Measurements from ENCODE around the gene NPAS3. TPM values are rescaled to one million over a fixed set of nuclear protein-coding genes. Genes with fewer than 3 reads are reported as not detected.

The NPAS3 gene
- total and polyA plus RNA-seq, 4 donors = 0.07 to 0.09 (median 0.08) TPM; not detected in 1

- no peaks in the 10 kb centered on the region for H3K4me1 ChIP-seq (ENCODE audit: control insufficient read depth in 4 of 4, insufficient read depth in 4 of 4, low read length in 3 of 4)
- H3K9ac ChIP-seq (ENCODE audit: low read depth in 1 of 2, low read length in 2 of 2) = no peak overlapping the region
- no peaks in the 10 kb centered on the region for H3K36me3 ChIP-seq (ENCODE audit: control insufficient read depth in 4 of 4, insufficient read depth in 3 of 4, low read depth in 1 of 4, low read length in 3 of 4)
- WGBS = 64% methylated on average over 5 of the region's 5 CpGs
- no peak overlapping the region for H3K4me3 ChIP-seq (ENCODE audit: low read depth in 1 of 3, low read length in 3 of 3)
- DNase-seq (ENCODE audit: low spot score) = no peak
- TF ChIP-seq YY1 (IDR thresholded peaks at IDR 0.05) = no peak
- no peak for TF ChIP-seq MAX (IDR thresholded peaks at IDR 0.05)
- no peak for TF ChIP-seq JUND (IDR thresholded peaks at IDR 0.05)
- TF ChIP-seq ZBTB33 (IDR thresholded peaks at IDR 0.05) = no peak
- TF ChIP-seq EGR1 (IDR thresholded peaks at IDR 0.05; ENCODE audit: low read depth in 2 of 2) = no peak
- no peak for TF ChIP-seq FOXA2 (IDR thresholded peaks at IDR 0.05)
- no peak for TF ChIP-seq REST (IDR thresholded peaks at IDR 0.05)
- no peak for TF ChIP-seq GABPA (IDR thresholded peaks at IDR 0.05 in 1 of 2, conservative IDR thresholded peaks at IDR 0.05 in 1 of 2)
- TF ChIP-seq NR2F2 (IDR thresholded peaks at IDR 0.05) = no peak
- no peak for TF ChIP-seq SP1 (IDR thresholded peaks at IDR 0.05)
- TF ChIP-seq FOXA1 (IDR thresholded peaks at IDR 0.05) = no peak
- TF ChIP-seq RAD21 (IDR thresholded peaks at IDR 0.05) = no peak
- TF ChIP-seq HNF4A (conservative IDR thresholded peaks at IDR 0.05) = no peak
- no peak for TF ChIP-seq ATF3 (IDR thresholded peaks at IDR 0.05)
- H3K27ac ChIP-seq (ENCODE audit: low read depth in 1 of 2, low read length in 2 of 2) = no peak overlapping the region
- no peaks in the 10 kb centered on the region for H3K9me3 ChIP-seq (ENCODE audit: control insufficient read depth in 4 of 4, low read length in 3 of 4)
- H3K27me3 ChIP-seq (ENCODE audit: control insufficient read depth in 4 of 4, insufficient read depth in 4 of 4, low read length in 3 of 4) = peaks cover 0 to 3% (median 0%) of the 10 kb centered on the region in 4 donors
These were observed 632.1 kb downstream of the NPAS3 start for GRCh38 chr14:33570694-33571310.

GRCh38 chr14:33573301-33573880, 634.7 kb downstream of the NPAS3 start:
- no peak for DNase-seq (ENCODE audit: low spot score)
- Histone ChIP-seq H3K4me1 (ENCODE audit: control insufficient read depth in 4 of 4, insufficient read depth in 4 of 4, low read length in 3 of 4) (no peaks in the 10 kb centered on the region), H3K27ac (ENCODE audit: low read depth in 1 of 2, low read length in 2 of 2) (no peak overlapping the region), H3K4me3 (ENCODE audit: low read depth in 1 of 3, low read length in 3 of 3) (no peak overlapping the region), H3K9me3 (ENCODE audit: control insufficient read depth in 4 of 4, low read length in 3 of 4) (no peaks in the 10 kb centered on the region), H3K27me3 (ENCODE audit: control insufficient read depth in 4 of 4, insufficient read depth in 4 of 4, low read length in 3 of 4) (no peaks in the 10 kb centered on the region), H3K9ac (ENCODE audit: low read depth in 1 of 2, low read length in 2 of 2) (no peak overlapping the region), H3K36me3 (ENCODE audit: control insufficient read depth in 4 of 4, insufficient read depth in 3 of 4, low read depth in 1 of 4, low read length in 3 of 4) (no peaks in the 10 kb centered on the region)
- no peak for TF ChIP-seq TAF1 (conservative IDR thresholded peaks at IDR 0.05)
- WGBS = 78% methylated on average over 3 of the region's 3 CpGs

Measured in liver (tissue), 9 donors.